SK-N-SH (cell line): ENCODE measurements around the gene IWS1. TPM values are rescaled to one million over a fixed set of nuclear protein-coding genes. Genes with fewer than 3 reads are reported as not detected.

Experiments used
- CTCF ChIA-PET: fragments of 300-600, 350-600 bp; formaldehyde crosslinking; extraction: SDS; loops from one replicate; lab custom pipeline; 2021; lab: Yijun Ruan, JAX
- POLR2A ChIA-PET: fragments of 350-600 bp; sonication (Branson Sonifier 250); formaldehyde crosslinking; extraction: SDS; loops from one replicate; lab custom pipeline; 2020; ENCODE audit warnings: antibody characterized with exemption, inconsistent platforms; lab: Yijun Ruan, JAX
- DNase-seq: peaks from one replicate; pipeline ENCODE4 v3.0.0; 2012
- H2AFZ ChIP-seq: fragments of 200-600 bp; sonication (generic); 2 replicates; pipeline ENCODE4 v1.8.1; 2016; ENCODE audit warnings: antibody characterized with exemption, mild to moderate bottlenecking, low read depth
- H3F3A ChIP-seq: fragments of 200-600 bp; sonication (generic); replicated peaks from 2 replicates; pipeline ENCODE3; 2016; ENCODE audit warnings: antibody characterized with exemption, mild to moderate bottlenecking; ENCODE audit not compliant: insufficient read depth
- H3K27ac ChIP-seq, 2 experiments: fragments of 200-500 bp in 1 of 2; fragments of 200-600 bp in 1 of 2; sonication (Bioruptor generic) in 1 of 2; sonication (generic), shearing (Covaris generic) in 1 of 2; 2 replicates each; pipeline versions ENCODE4 v1.5.1 to v1.6.1; 2014 to 2016; ENCODE audit warnings: low read depth in 2 of 2, inconsistent platforms in 1 of 2, low read length in 1 of 2, mild to moderate bottlenecking in 1 of 2, mixed read lengths in 1 of 2
- H3K27me3 ChIP-seq: fragments of 200-600 bp; sonication (generic), shearing (Covaris generic); 2 replicates; pipeline ENCODE4 v1.6.1; 2016; ENCODE audit warnings: mixed run types; ENCODE audit not compliant: insufficient read depth
- H3K36me3 ChIP-seq, 2 experiments: fragments of 200-500 bp in 1 of 2; fragments of 200-600 bp in 1 of 2; sonication (Bioruptor generic) in 1 of 2; sonication (generic) in 1 of 2; replicated peaks in 1 of 2; 2 replicates each; pipeline versions ENCODE3 to v1.5.1; 2014 to 2016; ENCODE audit warnings: low read length in 1 of 2, mild to moderate bottlenecking in 1 of 2; ENCODE audit not compliant: insufficient read depth in 2 of 2, control insufficient read depth in 1 of 2
- H3K4me1 ChIP-seq, 2 experiments: fragments of 200-500 bp in 1 of 2; fragments of 200-600 bp in 1 of 2; sonication (Bioruptor generic) in 1 of 2; sonication (generic), shearing (Covaris generic) in 1 of 2; 2 replicates each; pipeline versions ENCODE4 v1.5.1 to v1.6.1; 2014 to 2016; ENCODE audit warnings: low read depth in 1 of 2, low read length in 1 of 2, mixed run types in 1 of 2; ENCODE audit not compliant: insufficient read depth in 2 of 2, control insufficient read depth in 1 of 2
- H3K4me2 ChIP-seq: fragments of 200-600 bp; sonication (generic), shearing (Covaris generic); 2 replicates; pipeline ENCODE4 v1.6.1; 2017; ENCODE audit warnings: mixed run types
- H3K4me3 ChIP-seq, 2 experiments: fragments of 200-500 bp in 1 of 2; fragments of 200-600 bp in 1 of 2; sonication (Bioruptor generic) in 1 of 2; sonication (generic), shearing (Covaris generic) in 1 of 2; 2 replicates each; pipeline versions ENCODE4 v1.5.1 to v1.8.1; 2014 to 2016; ENCODE audit warnings: low read depth in 2 of 2, inconsistent platforms in 1 of 2, low read length in 1 of 2, mild to moderate bottlenecking in 1 of 2, mixed read lengths in 1 of 2, moderate library complexity in 1 of 2
- H3K79me2 ChIP-seq: fragments of 200-600 bp; sonication (generic); 2 replicates; pipeline ENCODE4 v1.8.1; 2017; ENCODE audit warnings: mild to moderate bottlenecking; ENCODE audit not compliant: insufficient read depth
- H3K9ac ChIP-seq: fragments of 200-600 bp; sonication (generic); 2 replicates; pipeline ENCODE4 v1.6.1; 2017; ENCODE audit warnings: mixed run types
- H3K9me2 ChIP-seq: fragments of 200-600 bp; sonication (generic); 2 replicates; pipeline ENCODE4 v1.6.1; 2017; ENCODE audit warnings: mixed run types
- H3K9me3 ChIP-seq: fragments of 200-600 bp; sonication (generic); 2 replicates; pipeline ENCODE4 v1.6.1; 2017; ENCODE audit warnings: mixed run types, mild to moderate bottlenecking, moderate library complexity
- H4K20me1 ChIP-seq: fragments of 200-600 bp; sonication (generic); 2 replicates; pipeline ENCODE4 v1.6.1; 2017; ENCODE audit warnings: mild to moderate bottlenecking, mixed run types; ENCODE audit not compliant: insufficient read depth
- CTCF ChIP-seq: fragments of 200-600 bp; sonication (generic); IDR thresholded peaks from 2 replicates; pipeline ENCODE4 v1.6.1; 2017; ENCODE audit warnings: antibody characterized with exemption, mild to moderate bottlenecking, moderate library complexity
- EP300 ChIP-seq, 2 experiments: IDR thresholded peaks; 2 replicates each; pipeline versions ENCODE4 v1.4.0 to v1.6.1; 2012; ENCODE audit warnings: borderline replicate concordance in 1 of 2, low read depth in 1 of 2, low read length in 1 of 2
- EZH2phosphoT487 ChIP-seq: fragments of 200-600 bp; sonication (generic); IDR thresholded peaks from 2 replicates; pipeline ENCODE4 v1.6.1; 2017; ENCODE audit warnings: low read depth, mixed run types, mild to moderate bottlenecking, antibody characterized with exemption, moderate library complexity, borderline replicate concordance
- FOSL2 ChIP-seq: IDR thresholded peaks from 2 replicates; pipeline ENCODE4 v1.4.0; 2012; ENCODE audit warnings: low read depth, mild to moderate bottlenecking, moderate library complexity, borderline replicate concordance
- GABPA ChIP-seq: IDR thresholded peaks from 2 replicates; pipeline ENCODE4 v1.4.0; 2012; ENCODE audit warnings: low read depth, mild to moderate bottlenecking
- JUND ChIP-seq: IDR thresholded peaks from 2 replicates; pipeline ENCODE4 v1.4.0; 2012
- MEF2A ChIP-seq: IDR thresholded peaks from 2 replicates; pipeline ENCODE4 v1.4.0; 2012; ENCODE audit warnings: low read depth, borderline replicate concordance
- MXI1 ChIP-seq: IDR thresholded peaks from 2 replicates; pipeline ENCODE4 v1.6.1; 2012; ENCODE audit warnings: mild to moderate bottlenecking, low read depth, low read length, improper control_type of control experiment
- NFIC ChIP-seq: IDR thresholded peaks from 2 replicates; pipeline ENCODE4 v1.4.0; 2012; ENCODE audit warnings: borderline replicate concordance
- NRF1 ChIP-seq: IDR thresholded peaks from 2 replicates; pipeline ENCODE4 v1.6.1; 2012; ENCODE audit warnings: low read depth, mild to moderate bottlenecking, low read length
- PBX3 ChIP-seq: IDR thresholded peaks from 2 replicates; pipeline ENCODE4; 2012
- RAD21 ChIP-seq: IDR thresholded peaks from 2 replicates; pipeline ENCODE4 v1.6.1; 2012; ENCODE audit warnings: mild to moderate bottlenecking, low read length
- REST ChIP-seq: IDR thresholded peaks from 2 replicates; pipeline ENCODE4 v1.6.1; 2012; ENCODE audit warnings: mild to moderate bottlenecking, low read depth, low read length, moderate library complexity
- RXRA ChIP-seq: IDR thresholded peaks from 2 replicates; pipeline ENCODE4 v1.4.0; 2012; ENCODE audit warnings: low read depth, mild to moderate bottlenecking, borderline replicate concordance
- TAF1 ChIP-seq: IDR thresholded peaks from 2 replicates; pipeline ENCODE4 v1.6.1; 2012; ENCODE audit warnings: low read depth, mild to moderate bottlenecking, low read length, moderate library complexity, borderline replicate concordance
- USF1 ChIP-seq: IDR thresholded peaks from 2 replicates; pipeline ENCODE4 v1.4.0; 2012; ENCODE audit warnings: low read depth, borderline replicate concordance
- USF2 ChIP-seq: fragments of 150-350 bp; IDR thresholded peaks from 2 replicates; pipeline ENCODE4 v1.6.1; 2017; ENCODE audit warnings: antibody characterized with exemption, low read length, low read depth, borderline replicate concordance
- YY1 ChIP-seq: IDR thresholded peaks from 2 replicates; pipeline ENCODE4 v1.4.0; 2012; ENCODE audit warnings: low read depth, mild to moderate bottlenecking
- WGBS: methylation state at CpG from one replicate; pipeline ENCODE4 v1.1.6; 2017; ENCODE audit warnings: low lambda C conversion rate; 5-methylcytosine and 5-hydroxymethylcytosine counted together
- polyA plus RNA-seq, 3 experiments: library from polyadenylated mRNA; depleted of rRNA; stranded (reverse); fragments of >200 nt; gene quantifications; 2 replicates each; pipeline ENCODE4 v1.2.3, GENCODE V29; 2012

Gene IWS1
- polyA plus RNA-seq, 1 of the 3 experiments (the other 2 are of a cell fraction) = 24.6 TPM

- TF ChIP-seq REST (no peak), USF1 (no peak), NRF1 (no peak), PBX3 (no peak), YY1 (no peak), EP300 (IDR thresholded peaks at IDR 0.05; ENCODE audit: borderline replicate concordance in 1 of 2, low read depth in 1 of 2, low read length in 1 of 2) (no peak), GABPA (no peak), RXRA (no peak)
These were observed 19.5 kb upstream of the IWS1 start (continued) for GRCh38 chr2:127545796-127546195.

- no peaks in the 10 kb centered on the region for H3K4me1 ChIP-seq
- H3K9me3 ChIP-seq = no peaks in the 10 kb centered on the region
- H2AFZ ChIP-seq = no peak overlapping the region
- DNase-seq = no peak
- H4K20me1 ChIP-seq = no peaks in the 10 kb centered on the region
- TF ChIP-seq NFIC (no peak), USF2 (no peak), CTCF (no peak), MEF2A (no peak), EZH2phosphoT487 (no peak), RAD21 (no peak), TAF1 (no peak), JUND (no peak), MXI1 (no peak), FOSL2 (no peak), NRF1 (no peak), REST (no peak)
- 40% methylated on average over 6 of the region's 6 CpGs for WGBS
- no peak overlapping the region for H3K4me3 ChIP-seq
- no peaks in the 10 kb centered on the region; the same call in 1 of the 2 replicates for H3K27me3 ChIP-seq
- H3K79me2 ChIP-seq = no peaks in the 10 kb centered on the region
- H3K4me2 ChIP-seq = no peak overlapping the region
- ChIA-PET CTCF (no interaction called here), POLR2A (no interaction called here)
- no peaks in the 10 kb centered on the region for H3K9me2 ChIP-seq
- no peak overlapping the region for H3K9ac ChIP-seq
- no peaks in the 10 kb centered on the region for H3F3A ChIP-seq
- H3K36me3 ChIP-seq = no peaks in the 10 kb centered on the region
- no peak overlapping the region for H3K27ac ChIP-seq
These were observed 18.9 kb upstream of the IWS1 start for GRCh38 chr2:127545189-127545588.
